Esophagus (tissue), 2 donors: ENCODE data around the gene ZPR1. TPM values are rescaled to one million over a fixed set of nuclear protein-coding genes. Genes with fewer than 3 reads are reported as not detected.

ENCODE experiments used
- H3K27ac ChIP-seq, 2 donors: one replicate each; pipeline ENCODE4 v1.5.1; 2013; ENCODE audit warnings: low read depth in 2 of 2, mild to moderate bottlenecking in 2 of 2, inconsistent platforms in 1 of 2, low read length in 1 of 2, moderate library complexity in 1 of 2
- H3K27me3 ChIP-seq, 2 donors: one replicate each; pipeline ENCODE4 v1.6.1; 2013; ENCODE audit warnings: low read length in 2 of 2, control low read depth in 1 of 2, mild to moderate bottlenecking in 1 of 2; ENCODE audit not compliant: insufficient read depth in 2 of 2, control insufficient read depth in 1 of 2
- H3K36me3 ChIP-seq, 2 donors: one replicate each; pipeline ENCODE4 v1.6.1; 2013; ENCODE audit warnings: low read length in 1 of 2; ENCODE audit not compliant: control insufficient read depth in 2 of 2, insufficient read depth in 2 of 2
- H3K4me1 ChIP-seq, 2 donors: one replicate each; pipeline ENCODE4 v1.6.1; 2013; ENCODE audit warnings: low read length in 1 of 2; ENCODE audit not compliant: control insufficient read depth in 2 of 2, insufficient read depth in 2 of 2
- H3K4me3 ChIP-seq, 2 donors: one replicate each; pipeline ENCODE4 v1.5.1; 2013; ENCODE audit warnings: low read length in 2 of 2, mild to moderate bottlenecking in 2 of 2, low read depth in 1 of 2, moderate library complexity in 1 of 2
- H3K9me3 ChIP-seq, 2 donors: one replicate each; pipeline ENCODE4 v1.6.1; 2013; ENCODE audit warnings: mild to moderate bottlenecking in 2 of 2, low read depth in 1 of 2, low read length in 1 of 2, moderate library complexity in 1 of 2; ENCODE audit not compliant: control insufficient read depth in 2 of 2, insufficient read depth in 1 of 2
- WGBS, 2 donors: extraction: QIAGEN DNeasy Blood & Tissue Kit; methylation state at CpG; one replicate each; pipeline ENCODE4 v1.1.7; 2013; 5-methylcytosine and 5-hydroxymethylcytosine counted together
- polyA plus RNA-seq, 2 donors: library from polyadenylated mRNA; stranded (reverse); fragments of 200-250 nt; gene quantifications; one replicate each; pipeline ENCODE4 v1.2.3, GENCODE V29; 2013
- donor health status: healthy with polysubstance abuse.
- donor health status: Bipolar disorder and iron deficiency.

ZPR1 gene
- polyA plus RNA-seq, 2 donors = 9.9 to 24.4 TPM

GRCh38 chr11:116725434-116726221, 62.2 kb downstream of the ZPR1 start:
- Histone ChIP-seq H3K4me1 (no peaks in the 10 kb centered on the region), H3K4me3 (no peak overlapping the region), H3K27ac (no peak overlapping the region), H3K36me3 (no peaks in the 10 kb centered on the region), H3K27me3 (peaks cover 2 to 14% of the 10 kb centered on the region in 2 donors), H3K9me3 (no peaks in the 10 kb centered on the region)
- WGBS, 2 donors = 62 to 67% methylated on average over 19 of the region's 19 CpGs

- 79 to 92% methylated on average over 4 to 6 of the region's 6 CpGs for WGBS, 2 donors
- no peak overlapping the region for H3K4me3 ChIP-seq
These were observed 63.0 kb downstream of the ZPR1 start for GRCh38 chr11:116724813-116725212.

More at GRCh38 chr11:116724813-116725212, 63.0 kb downstream of the ZPR1 start:
- no peaks in the 10 kb centered on the region for H3K4me1 ChIP-seq
- no peak overlapping the region for H3K27ac ChIP-seq
- peaks cover 2 to 14% of the 10 kb centered on the region in 2 donors for H3K27me3 ChIP-seq
- H3K9me3 ChIP-seq = no peaks in the 10 kb centered on the region
- H3K36me3 ChIP-seq = no peaks in the 10 kb centered on the region

Other genes starting within 250 kb of the ZPR1 start
- 10 to 100 TPM in 1 of 2 donors, 1 to 10 TPM in 1; 9.6 to 11.4 TPM for gene BUD13, start 15.0 kb downstream of the ZPR1 start, polyA plus RNA-seq
- not detected for gene APOA5, start 3.9 kb upstream of the ZPR1 start, polyA plus RNA-seq
- gene APOA4, start 35.3 kb upstream of the ZPR1 start, polyA plus RNA-seq = under 1 TPM; 0.05 to 0.06 TPM
- gene APOC3, start 41.9 kb upstream of the ZPR1 start, polyA plus RNA-seq = not detected
- gene APOA1, start 49.6 kb upstream of the ZPR1 start, polyA plus RNA-seq = under 1 TPM; 0.08 to 0.10 TPM